Neural cell (in vitro differentiated cells): ENCODE measurements around the gene C8A.

Source experiments
- EP300 ChIP-seq: fragments of 450-650 bp; conservative IDR thresholded peaks from 2 replicates; pipeline ENCODE4 v1.6.1; 2014; ENCODE audit warnings: antibody characterized with exemption, mild to moderate bottlenecking, moderate library complexity; ENCODE audit not compliant: poor library complexity, severe bottlenecking
- EZH2 ChIP-seq: fragments of 200-600, 300-800 bp; shearing (Covaris generic), sonication (generic); IDR thresholded peaks from 2 replicates; pipeline ENCODE4 v1.6.1; 2014; ENCODE audit warnings: antibody characterized with exemption, low read length, borderline replicate concordance, mild to moderate bottlenecking; ENCODE audit not compliant: insufficient read depth, poor library complexity, severe bottlenecking
- POLR2AphosphoS5 ChIP-seq: IDR thresholded peaks from 2 replicates; pipeline ENCODE4 v1.6.1; 2012
- TAF1 ChIP-seq: IDR thresholded peaks from 2 replicates; pipeline ENCODE4 v1.6.1; 2012; ENCODE audit warnings: low read depth
- TF ChIP-seq, protein P1 (sequence below): fragments of 450-650 bp; IDR thresholded peaks from 2 replicates; pipeline ENCODE4 v1.5.1; 2014; ENCODE audit warnings: antibody characterized with exemption, mild to moderate bottlenecking, moderate library complexity; ENCODE audit not compliant: poor library complexity, severe bottlenecking
- TF ChIP-seq, protein P2 (sequence below): IDR thresholded peaks from 2 replicates; pipeline ENCODE4 v1.6.1; 2012; ENCODE audit warnings: borderline replicate concordance

DNA sequence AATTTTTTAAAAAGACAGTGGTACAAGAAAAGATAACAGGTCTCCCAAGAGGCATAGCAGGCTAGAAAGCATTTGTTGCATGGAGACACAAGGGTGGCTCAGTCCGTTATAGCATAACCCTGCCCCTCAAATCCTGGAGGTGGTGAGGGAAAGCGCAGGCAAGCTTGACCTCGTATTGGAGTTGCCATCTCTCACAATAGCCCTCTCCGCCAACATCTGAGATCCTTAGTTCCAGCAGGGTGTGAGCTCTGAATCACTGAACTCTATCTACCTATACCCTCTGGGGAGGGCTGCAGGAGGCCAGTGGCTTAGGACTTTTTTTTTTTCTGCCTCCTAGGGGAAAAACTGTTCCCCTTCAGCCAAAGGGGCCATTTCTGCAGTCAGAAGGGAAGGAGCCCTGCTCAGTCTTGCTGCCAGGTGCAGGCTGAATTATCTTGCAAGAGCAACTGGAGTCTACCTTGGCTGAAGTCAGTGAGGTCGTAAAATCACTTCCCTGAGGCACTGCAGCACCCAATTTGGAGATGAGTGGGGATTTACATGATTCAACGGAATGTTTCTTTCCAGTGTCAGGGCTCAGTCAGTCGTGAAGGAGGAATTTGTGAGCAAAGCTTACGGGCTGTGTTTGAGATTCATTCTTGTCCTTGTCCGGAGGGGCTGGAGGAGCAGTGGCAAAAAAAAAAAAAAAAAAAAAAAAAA lies 17.2 kb upstream of the C8A start:
- TF ChIP-seq, protein P1, sequence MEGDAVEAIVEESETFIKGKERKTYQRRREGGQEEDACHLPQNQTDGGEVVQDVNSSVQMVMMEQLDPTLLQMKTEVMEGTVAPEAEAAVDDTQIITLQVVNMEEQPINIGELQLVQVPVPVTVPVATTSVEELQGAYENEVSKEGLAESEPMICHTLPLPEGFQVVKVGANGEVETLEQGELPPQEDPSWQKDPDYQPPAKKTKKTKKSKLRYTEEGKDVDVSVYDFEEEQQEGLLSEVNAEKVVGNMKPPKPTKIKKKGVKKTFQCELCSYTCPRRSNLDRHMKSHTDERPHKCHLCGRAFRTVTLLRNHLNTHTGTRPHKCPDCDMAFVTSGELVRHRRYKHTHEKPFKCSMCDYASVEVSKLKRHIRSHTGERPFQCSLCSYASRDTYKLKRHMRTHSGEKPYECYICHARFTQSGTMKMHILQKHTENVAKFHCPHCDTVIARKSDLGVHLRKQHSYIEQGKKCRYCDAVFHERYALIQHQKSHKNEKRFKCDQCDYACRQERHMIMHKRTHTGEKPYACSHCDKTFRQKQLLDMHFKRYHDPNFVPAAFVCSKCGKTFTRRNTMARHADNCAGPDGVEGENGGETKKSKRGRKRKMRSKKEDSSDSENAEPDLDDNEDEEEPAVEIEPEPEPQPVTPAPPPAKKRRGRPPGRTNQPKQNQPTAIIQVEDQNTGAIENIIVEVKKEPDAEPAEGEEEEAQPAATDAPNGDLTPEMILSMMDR: no peak
- TF ChIP-seq TAF1: no peak
- TF ChIP-seq, protein P2, sequence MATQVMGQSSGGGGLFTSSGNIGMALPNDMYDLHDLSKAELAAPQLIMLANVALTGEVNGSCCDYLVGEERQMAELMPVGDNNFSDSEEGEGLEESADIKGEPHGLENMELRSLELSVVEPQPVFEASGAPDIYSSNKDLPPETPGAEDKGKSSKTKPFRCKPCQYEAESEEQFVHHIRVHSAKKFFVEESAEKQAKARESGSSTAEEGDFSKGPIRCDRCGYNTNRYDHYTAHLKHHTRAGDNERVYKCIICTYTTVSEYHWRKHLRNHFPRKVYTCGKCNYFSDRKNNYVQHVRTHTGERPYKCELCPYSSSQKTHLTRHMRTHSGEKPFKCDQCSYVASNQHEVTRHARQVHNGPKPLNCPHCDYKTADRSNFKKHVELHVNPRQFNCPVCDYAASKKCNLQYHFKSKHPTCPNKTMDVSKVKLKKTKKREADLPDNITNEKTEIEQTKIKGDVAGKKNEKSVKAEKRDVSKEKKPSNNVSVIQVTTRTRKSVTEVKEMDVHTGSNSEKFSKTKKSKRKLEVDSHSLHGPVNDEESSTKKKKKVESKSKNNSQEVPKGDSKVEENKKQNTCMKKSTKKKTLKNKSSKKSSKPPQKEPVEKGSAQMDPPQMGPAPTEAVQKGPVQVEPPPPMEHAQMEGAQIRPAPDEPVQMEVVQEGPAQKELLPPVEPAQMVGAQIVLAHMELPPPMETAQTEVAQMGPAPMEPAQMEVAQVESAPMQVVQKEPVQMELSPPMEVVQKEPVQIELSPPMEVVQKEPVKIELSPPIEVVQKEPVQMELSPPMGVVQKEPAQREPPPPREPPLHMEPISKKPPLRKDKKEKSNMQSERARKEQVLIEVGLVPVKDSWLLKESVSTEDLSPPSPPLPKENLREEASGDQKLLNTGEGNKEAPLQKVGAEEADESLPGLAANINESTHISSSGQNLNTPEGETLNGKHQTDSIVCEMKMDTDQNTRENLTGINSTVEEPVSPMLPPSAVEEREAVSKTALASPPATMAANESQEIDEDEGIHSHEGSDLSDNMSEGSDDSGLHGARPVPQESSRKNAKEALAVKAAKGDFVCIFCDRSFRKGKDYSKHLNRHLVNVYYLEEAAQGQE: no peak
- TF ChIP-seq POLR2AphosphoS5: no peak
- TF ChIP-seq EP300: no peak
- no peak for TF ChIP-seq EZH2
